Body of pancreas (tissue), 4 donors: ENCODE results near the gene ELP2.

Source experiments
- CTCF ChIP-seq, 7 experiments: fragments of 450-650 bp in 4 of 7; fragments of 200-600 bp in 3 of 7; sonication (generic) in 3 of 7; IDR thresholded peaks; one replicate each; pipeline ENCODE4 v1.5.1; 2016 to 2019; ENCODE audit warnings: antibody characterized with exemption in 7 of 7
- POLR2A ChIP-seq, 3 donors: fragments of 450-650 bp; IDR thresholded peaks; one replicate each; pipeline ENCODE4 v1.6.1; 2016; ENCODE audit warnings: antibody characterized with exemption in 3 of 3, mild to moderate bottlenecking in 2 of 3

GRCh38 chr18:36211612-36212065, 81.9 kb downstream of the ELP2 start:
- TF ChIP-seq CTCF (IDR thresholded peaks at IDR 0.05), result no peak
- no peak for TF ChIP-seq POLR2A (IDR thresholded peaks at IDR 0.05)
